K562 (cell line): ENCODE results near the gene PHF1. TPM values are rescaled to one million over a fixed set of nuclear protein-coding genes. Genes with fewer than 3 reads are reported as not detected.

Source experiments
- microRNA-seq: library from miRNA; unstranded; fragments of <30 nt; microRNA quantifications from one replicate; pipeline ENCODE4, GENCODE V29; 2018; ENCODE audit warnings: borderline microRNAs expressed
- polyA plus RNA-seq, 8 experiments: library from polyadenylated mRNA; depleted of rRNA in 4 of 8; stranded (reverse) in 5 of 8; unstranded in 3 of 8; fragments of >200 nt; fragmentation: Nextera tagmentation in 2 of 8; fragmentation: Illumina TruSeq in 1 of 8; extraction: Ambion mirVana in 2 of 8; extraction: Trizol in 1 of 8; gene quantifications; 2 replicates each; pipeline versions ENCODE4 v1.2.1 to v1.2.3, GENCODE V29; 2011 to 2014; ENCODE audit warnings: inconsistent platforms in 1 of 8, missing spikeins in 1 of 8
- small RNA-seq: library from RNA; depleted of rRNA; stranded (forward); fragments of <200 nt; gene quantifications from one replicate; pipeline ENCODE3, GENCODE V24; 2014
- total RNA-seq, 7 experiments: library from RNA; depleted of rRNA in 6 of 7; stranded (reverse); fragments of >200 nt in 6 of 7; fragmentation: Illumina TruSeq in 2 of 7; extraction: Trizol in 2 of 7; gene quantifications; 2 replicates each; pipeline versions ENCODE4 v1.2.1 to v1.2.3, GENCODE V29; 2011 to 2021; ENCODE audit warnings: low replicate concordance in 1 of 7

The PHF1 gene
- total and polyA plus RNA-seq, 9 of the 15 experiments (the other 6 are each of a cell fraction or from before 2014, with no cell fraction given): 3.7 to 64.2 (median 33.7) TPM

Small RNAs within 50 kb of the gene (microRNA-seq; reads per million reads assigned to microRNA genes)
- not detected for gene MIR5004

Small RNAs within 50 kb of the gene (small RNA-seq; reads per million reads assigned to genes)
- gene RPL35AP4 (not detected), gene ZBTB9 (not detected)

Other genes with a start within 250 kb of the PHF1 start
Only the 7 nearest of the 20 such genes appear.
- 33.9 and 44.9 TPM in 2 replicates for gene TAPBP, start 96.9 kb upstream of the PHF1 start, total RNA-seq (2014; rRNA removed)
- 10.4 and 11.9 TPM in 2 replicates for gene TAPBP, start 96.9 kb upstream of the PHF1 start, total RNA-seq (2014; rRNA removed; fragmentation: Illumina TruSeq; extraction: Trizol)
- 22.3 and 23.1 TPM in 2 replicates for gene TAPBP, start 96.9 kb upstream of the PHF1 start, total RNA-seq (2015; rRNA removed; fragmentation: Illumina TruSeq; extraction: Trizol)
- gene TAPBP, start 96.9 kb upstream of the PHF1 start, total RNA-seq (2021): 73.4 and 74.0 TPM in 2 replicates
- 10.1 and 27.3 TPM in 2 replicates for gene TAPBP, start 96.9 kb upstream of the PHF1 start, polyA plus RNA-seq (2011; rRNA removed)
- gene TAPBP, start 96.9 kb upstream of the PHF1 start, polyA plus RNA-seq (2014; fragmentation: Illumina TruSeq; extraction: Trizol): 23.0 and 26.8 TPM in 2 replicates
- gene TAPBP, start 96.9 kb upstream of the PHF1 start, polyA plus RNA-seq (2014; fragmentation: Nextera tagmentation; extraction: Ambion mirVana): 10 to 100 TPM in 1 of 2 experiments, 1 to 10 TPM in 1; 5.6 to 10.1 TPM
- 30.6 and 38.5 TPM in 2 replicates for gene TAPBP, start 96.9 kb upstream of the PHF1 start, polyA plus RNA-seq (2014; rRNA removed)
- gene ZBTB22, start 93.3 kb upstream of the PHF1 start, total RNA-seq (2014; rRNA removed): 11.9 and 12.2 TPM in 2 replicates
- gene ZBTB22, start 93.3 kb upstream of the PHF1 start, total RNA-seq (2014; rRNA removed; fragmentation: Illumina TruSeq; extraction: Trizol): 5.6 and 5.9 TPM in 2 replicates
- 8.2 and 8.4 TPM in 2 replicates for gene ZBTB22, start 93.3 kb upstream of the PHF1 start, total RNA-seq (2015; rRNA removed; fragmentation: Illumina TruSeq; extraction: Trizol)
- 10.0 and 11.1 TPM in 2 replicates for gene ZBTB22, start 93.3 kb upstream of the PHF1 start, total RNA-seq (2021)
- 5.8 and 9.4 TPM in 2 replicates for gene ZBTB22, start 93.3 kb upstream of the PHF1 start, polyA plus RNA-seq (2011; rRNA removed)
- 7.1 TPM in 2 replicates for gene ZBTB22, start 93.3 kb upstream of the PHF1 start, polyA plus RNA-seq (2014; fragmentation: Illumina TruSeq; extraction: Trizol)
- under 1 TPM; 0.21 to 0.30 TPM for gene ZBTB22, start 93.3 kb upstream of the PHF1 start, polyA plus RNA-seq (2014; fragmentation: Nextera tagmentation; extraction: Ambion mirVana)
- gene ZBTB22, start 93.3 kb upstream of the PHF1 start, polyA plus RNA-seq (2014; rRNA removed): 8.7 and 10.3 TPM in 2 replicates
- 80.6 and 122 TPM in 2 replicates for gene DAXX, start 88.1 kb upstream of the PHF1 start, total RNA-seq (2014; rRNA removed)
- gene DAXX, start 88.1 kb upstream of the PHF1 start, total RNA-seq (2014; rRNA removed; fragmentation: Illumina TruSeq; extraction: Trizol): 61.7 and 68.7 TPM in 2 replicates
- 59.9 and 66.6 TPM in 2 replicates for gene DAXX, start 88.1 kb upstream of the PHF1 start, total RNA-seq (2015; rRNA removed; fragmentation: Illumina TruSeq; extraction: Trizol)
- 69.0 and 70.6 TPM in 2 replicates for gene DAXX, start 88.1 kb upstream of the PHF1 start, total RNA-seq (2021)
- 22.8 and 32.4 TPM in 2 replicates for gene DAXX, start 88.1 kb upstream of the PHF1 start, polyA plus RNA-seq (2011; rRNA removed)
- gene DAXX, start 88.1 kb upstream of the PHF1 start, polyA plus RNA-seq (2014; fragmentation: Illumina TruSeq; extraction: Trizol): 101 and 104 TPM in 2 replicates
- 100 to 1,000 TPM in 1 of 2 experiments, 10 to 100 TPM in 1; 41.5 to 144 TPM for gene DAXX, start 88.1 kb upstream of the PHF1 start, polyA plus RNA-seq (2014; fragmentation: Nextera tagmentation; extraction: Ambion mirVana)
- gene DAXX, start 88.1 kb upstream of the PHF1 start, polyA plus RNA-seq (2014; rRNA removed): 47.4 and 67.2 TPM in 2 replicates
- 50.2 and 62.5 TPM in 2 replicates for gene KIFC1, start 19.2 kb upstream of the PHF1 start, total RNA-seq (2014; rRNA removed)
- 38.6 and 42.3 TPM in 2 replicates for gene KIFC1, start 19.2 kb upstream of the PHF1 start, total RNA-seq (2014; rRNA removed; fragmentation: Illumina TruSeq; extraction: Trizol)
- gene KIFC1, start 19.2 kb upstream of the PHF1 start, total RNA-seq (2015; rRNA removed; fragmentation: Illumina TruSeq; extraction: Trizol): 77.9 and 80.1 TPM in 2 replicates
- 79.2 and 85.6 TPM in 2 replicates for gene KIFC1, start 19.2 kb upstream of the PHF1 start, total RNA-seq (2021)
- 95.2 and 103 TPM in 2 replicates for gene KIFC1, start 19.2 kb upstream of the PHF1 start, polyA plus RNA-seq (2011; rRNA removed)
- gene KIFC1, start 19.2 kb upstream of the PHF1 start, polyA plus RNA-seq (2014; fragmentation: Illumina TruSeq; extraction: Trizol): 76.9 and 82.7 TPM in 2 replicates
- 1 to 10 TPM; 1.3 to 2.2 TPM for gene KIFC1, start 19.2 kb upstream of the PHF1 start, polyA plus RNA-seq (2014; fragmentation: Nextera tagmentation; extraction: Ambion mirVana)
- 84.1 and 88.6 TPM in 2 replicates for gene KIFC1, start 19.2 kb upstream of the PHF1 start, polyA plus RNA-seq (2014; rRNA removed)
- gene CUTA, start 7.1 kb downstream of the PHF1 start, total RNA-seq (2014; rRNA removed): 310 and 413 TPM in 2 replicates
- 192 and 203 TPM in 2 replicates for gene CUTA, start 7.1 kb downstream of the PHF1 start, total RNA-seq (2014; rRNA removed; fragmentation: Illumina TruSeq; extraction: Trizol)
- gene CUTA, start 7.1 kb downstream of the PHF1 start, total RNA-seq (2015; rRNA removed; fragmentation: Illumina TruSeq; extraction: Trizol): 316 and 317 TPM in 2 replicates
- gene CUTA, start 7.1 kb downstream of the PHF1 start, total RNA-seq (2021): 369 and 372 TPM in 2 replicates
- 166 and 178 TPM in 2 replicates for gene CUTA, start 7.1 kb downstream of the PHF1 start, polyA plus RNA-seq (2011; rRNA removed)
- gene CUTA, start 7.1 kb downstream of the PHF1 start, polyA plus RNA-seq (2014; fragmentation: Illumina TruSeq; extraction: Trizol): 264 and 434 TPM in 2 replicates
- gene CUTA, start 7.1 kb downstream of the PHF1 start, polyA plus RNA-seq (2014; fragmentation: Nextera tagmentation; extraction: Ambion mirVana): 100 to 1,000 TPM; 653 to 682 TPM
- gene CUTA, start 7.1 kb downstream of the PHF1 start, polyA plus RNA-seq (2014; rRNA removed): 296 and 360 TPM in 2 replicates
- 2.5 and 2.9 TPM in 2 replicates for gene SYNGAP1, start 9.1 kb downstream of the PHF1 start, total RNA-seq (2014; rRNA removed)
- 1.9 and 2.6 TPM in 2 replicates for gene SYNGAP1, start 9.1 kb downstream of the PHF1 start, total RNA-seq (2014; rRNA removed; fragmentation: Illumina TruSeq; extraction: Trizol)
- 3.2 and 3.8 TPM in 2 replicates for gene SYNGAP1, start 9.1 kb downstream of the PHF1 start, total RNA-seq (2015; rRNA removed; fragmentation: Illumina TruSeq; extraction: Trizol)
- gene SYNGAP1, start 9.1 kb downstream of the PHF1 start, total RNA-seq (2021): 15.2 and 22.8 TPM in 2 replicates
- 4.4 and 8.2 TPM in 2 replicates for gene SYNGAP1, start 9.1 kb downstream of the PHF1 start, polyA plus RNA-seq (2011; rRNA removed)
- gene SYNGAP1, start 9.1 kb downstream of the PHF1 start, polyA plus RNA-seq (2014; fragmentation: Illumina TruSeq; extraction: Trizol): 13.9 and 14.2 TPM in 2 replicates
- gene SYNGAP1, start 9.1 kb downstream of the PHF1 start, polyA plus RNA-seq (2014; fragmentation: Nextera tagmentation; extraction: Ambion mirVana): under 1 TPM; 0.01 to 0.06 TPM
- gene SYNGAP1, start 9.1 kb downstream of the PHF1 start, polyA plus RNA-seq (2014; rRNA removed): 14.2 and 14.6 TPM in 2 replicates
- 10.4 and 15.0 TPM in 2 replicates for gene ZBTB9, start 43.6 kb downstream of the PHF1 start, total RNA-seq (2014; rRNA removed)
- 10.3 and 10.4 TPM in 2 replicates for gene ZBTB9, start 43.6 kb downstream of the PHF1 start, total RNA-seq (2014; rRNA removed; fragmentation: Illumina TruSeq; extraction: Trizol)
- gene ZBTB9, start 43.6 kb downstream of the PHF1 start, total RNA-seq (2015; rRNA removed; fragmentation: Illumina TruSeq; extraction: Trizol): 12.7 and 13.1 TPM in 2 replicates
- gene ZBTB9, start 43.6 kb downstream of the PHF1 start, total RNA-seq (2021): 15.9 and 17.3 TPM in 2 replicates
- gene ZBTB9, start 43.6 kb downstream of the PHF1 start, polyA plus RNA-seq (2011; rRNA removed): 10.5 and 11.1 TPM in 2 replicates
- 16.3 and 19.5 TPM in 2 replicates for gene ZBTB9, start 43.6 kb downstream of the PHF1 start, polyA plus RNA-seq (2014; fragmentation: Illumina TruSeq; extraction: Trizol)
- gene ZBTB9, start 43.6 kb downstream of the PHF1 start, polyA plus RNA-seq (2014; fragmentation: Nextera tagmentation; extraction: Ambion mirVana): 1 to 10 TPM; 1.9 to 2.5 TPM
- 6.9 and 11.9 TPM in 2 replicates for gene ZBTB9, start 43.6 kb downstream of the PHF1 start, polyA plus RNA-seq (2014; rRNA removed)